CD4-positive, alpha-beta T cell (primary cell): ENCODE results near the gene ZNF219. TPM values are rescaled to one million over a fixed set of nuclear protein-coding genes. Genes with fewer than 3 reads are reported as not detected.

Experiments used
- ATAC-seq: fragments of 200-7000 bp; cut with Tn5 transposase; one replicate; pipeline ENCODE4 v1.10.0; 2022; ENCODE audit warnings: mild to moderate bottlenecking; ENCODE audit not compliant: poor library complexity
- CTCF ChIA-PET: fragments of 350-600 bp; sonication (Branson Sonifier 250); formaldehyde crosslinking; loops from one replicate; lab custom pipeline; 2021; ENCODE audit warnings: antibody characterized with exemption, inconsistent platforms; lab: Charles Lee
- POLR2A ChIA-PET: fragments of 350-600 bp; sonication (Branson Sonifier 250); formaldehyde crosslinking; loops from one replicate; lab custom pipeline; 2021; ENCODE audit warnings: antibody characterized with exemption, inconsistent platforms; lab: Charles Lee
- DNase-seq, 14 experiments: peaks; one replicate each; pipeline ENCODE4 v3.0.0-alpha.2; 2013 to 2020; ENCODE audit warnings: mixed read lengths in 2 of 14
- H3K27ac ChIP-seq, 2 donors: one replicate each; pipeline versions ENCODE4 v1.5.1 to v1.7.0; 2013; ENCODE audit warnings: low read length in 2 of 2, low read depth in 1 of 2, mild to moderate bottlenecking in 1 of 2
- H3K27me3 ChIP-seq, 2 experiments: 1 replicate in 1 of 2; 2 replicates in 1 of 2; pipeline versions ENCODE4 v1.6.1 to v1.7.0; 2013; ENCODE audit warnings: low read length in 2 of 2, control low read depth in 1 of 2, mild to moderate bottlenecking in 1 of 2, moderate library complexity in 1 of 2; ENCODE audit not compliant: insufficient read depth in 2 of 2, control insufficient read depth in 1 of 2
- H3K36me3 ChIP-seq: one replicate; pipeline ENCODE4 v1.6.1; 2013; ENCODE audit warnings: low read length, control low read depth; ENCODE audit not compliant: insufficient read depth
- H3K4me1 ChIP-seq: one replicate; pipeline ENCODE4 v1.6.1; 2013; ENCODE audit warnings: low read length, control low read depth; ENCODE audit not compliant: insufficient read depth
- H3K4me3 ChIP-seq: one replicate; pipeline ENCODE4 v1.5.1; 2013; ENCODE audit warnings: mild to moderate bottlenecking, low read length, moderate library complexity
- H3K9me3 ChIP-seq, 2 experiments: 1 replicate in 1 of 2; 2 replicates in 1 of 2; pipeline versions ENCODE4 v1.6.1 to v1.7.0; 2013; ENCODE audit warnings: low read length in 2 of 2, mild to moderate bottlenecking in 2 of 2, control low read depth in 1 of 2, moderate library complexity in 1 of 2; ENCODE audit not compliant: control insufficient read depth in 1 of 2, insufficient read depth in 1 of 2
- H3K27ac Mint-ChIP-seq: one replicate; pipeline ENCODE4 v1.8.0; 2020; ENCODE audit warnings: mixed read lengths
- H3K27me3 Mint-ChIP-seq: one replicate; pipeline ENCODE4 v1.8.0; 2021; ENCODE audit warnings: mixed read lengths
- H3K36me3 Mint-ChIP-seq: one replicate; pipeline ENCODE4 v1.8.0; 2021; ENCODE audit warnings: low read depth, mixed read lengths
- H3K4me1 Mint-ChIP-seq: one replicate; pipeline ENCODE4 v1.8.0; 2021; ENCODE audit warnings: low read depth, mixed read lengths
- H3K4me3 Mint-ChIP-seq: one replicate; pipeline ENCODE4 v1.8.0; 2020; ENCODE audit warnings: mild to moderate bottlenecking, mixed read lengths
- H3K9me3 Mint-ChIP-seq: one replicate; pipeline ENCODE4 v1.8.0; 2020; ENCODE audit warnings: mixed read lengths
- intact Hi-C, 2 experiments: fragments of 100-400 bp; cut with DNase I in 1 of 2; cut with micrococcal nuclease in 1 of 2; formaldehyde crosslinking; loops; one replicate each; pipeline versions ENCODE4 v1.15.1 to v1.9.0; 2023 to 2025; cut with DNase I, micrococcal nuclease
- total RNA-seq, 174 experiments: library from RNA in 2 of 174; stranded (reverse) in 2 of 174; gene quantifications; one replicate each; pipeline ENCODE4 v1.2.3 and lab custom pipeline; 2021 to 2026
- TF ChIP-seq, protein P1 (sequence below): fragments of 200-600 bp; IDR thresholded peaks from one replicate; pipeline ENCODE4 v1.8.0; 2022; ENCODE audit warnings: antibody characterized with exemption, mild to moderate bottlenecking

The ZNF219 gene
- total RNA-seq, 2 experiments from 2014 or later = 15.2 to 15.5 TPM

- Mint-ChIP-seq H3K27me3 (peaks cover 75% of the 10 kb centered on the region), H3K27ac (no peak overlapping the region)
These were observed 27.7 kb downstream of the ZNF219 start for GRCh38 chr14:21070610-21071224.

GRCh38 chr14:21070083-21070609 is 28.3 kb downstream of the ZNF219 start, which contains the start of gene ARHGEF40:
Gene ARHGEF40, plus strand, starts transcription at chr14:21070304. Its CDS starts 93 bp downstream, at chr14:21070397.
- H3K27ac ChIP-seq = no peak within 1 kb of the TSS
- Mint-ChIP-seq H3K36me3 (no peaks in the 10 kb centered on the region), H3K27ac (no peak within 1 kb of the TSS), H3K9me3 (no peaks in the 10 kb centered on the region), H3K4me1 (peaks cover 37% of the 10 kb centered on the region), H3K27me3 (peaks cover 78% of the 10 kb centered on the region), H3K4me3 (peak within 1 kb of the TSS; percentile 86)
- ChIA-PET POLR2A (interaction anchor here (0.7 to 2.1 kb wide), 4 partner anchors 18 to 73 kb away, joined by 3 to 15 read pairs (median 10); no protein-coding TSS in a partner anchor), CTCF (interaction anchor here (0.9 to 2.7 kb wide), 4 partner anchors 18 to 36 kb away, joined by 3 to 26 read pairs (median 14); no protein-coding TSS in a partner anchor)
- intact Hi-C loops = no loop called here
- DNase-seq (peak in 4 of 14 experiments; percentile 25 to 62 (median 48)), ATAC-seq (no peak)
- peaks cover 37% of the 10 kb centered on the region for H3K4me1 ChIP-seq
- peaks cover 44 to 59% of the 10 kb centered on the region in 2 experiments for H3K27me3 ChIP-seq
- no peaks in the 10 kb centered on the region for H3K36me3 ChIP-seq
- TF ChIP-seq, protein P1, sequence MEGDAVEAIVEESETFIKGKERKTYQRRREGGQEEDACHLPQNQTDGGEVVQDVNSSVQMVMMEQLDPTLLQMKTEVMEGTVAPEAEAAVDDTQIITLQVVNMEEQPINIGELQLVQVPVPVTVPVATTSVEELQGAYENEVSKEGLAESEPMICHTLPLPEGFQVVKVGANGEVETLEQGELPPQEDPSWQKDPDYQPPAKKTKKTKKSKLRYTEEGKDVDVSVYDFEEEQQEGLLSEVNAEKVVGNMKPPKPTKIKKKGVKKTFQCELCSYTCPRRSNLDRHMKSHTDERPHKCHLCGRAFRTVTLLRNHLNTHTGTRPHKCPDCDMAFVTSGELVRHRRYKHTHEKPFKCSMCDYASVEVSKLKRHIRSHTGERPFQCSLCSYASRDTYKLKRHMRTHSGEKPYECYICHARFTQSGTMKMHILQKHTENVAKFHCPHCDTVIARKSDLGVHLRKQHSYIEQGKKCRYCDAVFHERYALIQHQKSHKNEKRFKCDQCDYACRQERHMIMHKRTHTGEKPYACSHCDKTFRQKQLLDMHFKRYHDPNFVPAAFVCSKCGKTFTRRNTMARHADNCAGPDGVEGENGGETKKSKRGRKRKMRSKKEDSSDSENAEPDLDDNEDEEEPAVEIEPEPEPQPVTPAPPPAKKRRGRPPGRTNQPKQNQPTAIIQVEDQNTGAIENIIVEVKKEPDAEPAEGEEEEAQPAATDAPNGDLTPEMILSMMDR = no peak
- H3K4me3 ChIP-seq = peak within 1 kb of the TSS; percentile 51
- peaks cover 0 to 13% of the 10 kb centered on the region in 2 experiments for H3K9me3 ChIP-seq

More at GRCh38 chr14:21070610-21071224, 27.7 kb downstream of the ZNF219 start:
- H3K9me3 Mint-ChIP-seq = no peaks in the 10 kb centered on the region
- ChIA-PET POLR2A (interaction anchor here (0.7 to 2.1 kb wide), 7 partner anchors 17 to 73 kb away, joined by 3 to 15 read pairs (median 6); partner anchors contain the start of gene ZNF219), CTCF (interaction anchor here (0.9 to 2.7 kb wide), 5 partner anchors 18 to 56 kb away, joined by 3 to 26 read pairs (median 10); no protein-coding TSS in a partner anchor)
- Histone ChIP-seq H3K36me3 (no peaks in the 10 kb centered on the region), H3K4me3 (peak overlapping the region; percentile 51), H3K27ac (no peak overlapping the region), H3K4me1 (peaks cover 37% of the 10 kb centered on the region), H3K9me3 (peaks cover 0 to 13% of the 10 kb centered on the region in 2 experiments), H3K27me3 (peaks cover 44 to 59% of the 10 kb centered on the region in 2 experiments)
- intact Hi-C loops = no loop called here
- ATAC-seq (peak; percentile 39), DNase-seq (peak in 5 of 14 experiments; percentile 10 to 61 (median 25))
- no peaks in the 10 kb centered on the region for H3K36me3 Mint-ChIP-seq
- peaks cover 37% of the 10 kb centered on the region for H3K4me1 Mint-ChIP-seq
- TF ChIP-seq, protein P1 = no peak
- peak overlapping the region; percentile 86 for H3K4me3 Mint-ChIP-seq

DNA sequence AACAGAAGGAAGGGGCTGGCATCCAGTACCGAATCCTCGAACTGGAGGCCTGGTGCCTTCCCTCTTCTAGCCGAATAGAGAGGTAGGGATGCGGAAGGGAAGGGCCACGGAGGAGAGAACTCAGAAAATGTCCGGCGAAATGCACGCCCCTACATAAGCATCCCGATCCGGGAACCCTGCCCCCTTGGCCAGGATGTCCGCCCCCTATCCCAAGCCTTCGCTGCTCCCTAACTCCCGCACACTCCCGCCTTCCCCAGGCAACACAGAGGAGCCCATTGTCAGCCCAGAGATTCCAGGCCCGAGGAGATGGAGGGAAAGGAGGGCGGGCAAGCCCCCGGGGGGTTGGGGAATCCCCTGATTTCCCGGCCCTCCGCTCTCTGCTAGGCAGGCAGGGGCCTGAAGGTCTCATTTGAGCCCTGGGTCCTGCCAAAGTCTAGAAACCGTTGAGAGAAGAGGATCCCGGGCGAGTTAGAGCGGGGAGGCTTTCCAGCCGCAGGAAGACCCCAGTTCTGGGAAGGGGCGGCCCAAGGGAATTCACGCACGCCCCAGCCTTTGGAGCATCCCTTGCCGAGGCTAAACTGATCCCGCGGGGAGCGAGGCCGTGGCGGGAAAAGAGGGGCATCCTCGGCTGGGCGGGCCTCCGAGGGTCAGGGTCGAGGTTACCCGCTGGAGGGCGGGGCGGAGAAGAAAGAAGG is 28.9 kb downstream of the ZNF219 start:
- Histone ChIP-seq H3K27me3 (peaks cover 44 to 62% of the 10 kb centered on the region in 2 experiments), H3K4me3 (peak overlapping the region; percentile 51), H3K9me3 (peaks cover 0 to 13% of the 10 kb centered on the region in 2 experiments), H3K27ac (no peak overlapping the region), H3K4me1 (peaks cover 37% of the 10 kb centered on the region), H3K36me3 (no peaks in the 10 kb centered on the region)
- Mint-ChIP-seq H3K4me1 (peaks cover 37% of the 10 kb centered on the region), H3K27ac (no peak overlapping the region), H3K36me3 (no peaks in the 10 kb centered on the region), H3K4me3 (peak overlapping the region; percentile 80), H3K27me3 (peaks cover 85% of the 10 kb centered on the region), H3K9me3 (no peaks in the 10 kb centered on the region)
- intact Hi-C loops = no loop called here
- ChIA-PET POLR2A (interaction anchor here (1.5 to 3.6 kb wide), 7 partner anchors 18 to 55 kb away, joined by 5 to 37 read pairs (median 8); no protein-coding TSS in a partner anchor), CTCF (interaction anchor here (1.5 to 3.5 kb wide), 4 partner anchors 19 to 54 kb away, joined by 5 to 63 read pairs (median 36); no protein-coding TSS in a partner anchor)
- ATAC-seq (no peak), DNase-seq (peak in 3 of 14 experiments; percentile 24 to 69 (median 68))
- TF ChIP-seq, protein P1 = no peak
